ENCODE measurements around the gene NAB2. TPM values are rescaled to one million over a fixed set of nuclear protein-coding genes. Genes with fewer than 3 reads are reported as not detected.
A peak's percentile ranks its signal among the peaks of the same experiment; 100 is the strongest.
"Not testable (repeated sequence)": the region's sequence is repeated elsewhere in the genome, so short reads cannot be mapped to it uniquely, and the experiment has no call there.

NAB2 gene
- polyA plus RNA-seq, result 0.81 TPM

- Mint-ChIP-seq H3K36me3 (peaks cover 3% of the 10 kb centered on the region), H3K9me3 (no peaks in the 10 kb centered on the region), H3K4me3 (peak within 1 kb of the TSS; percentile 91 to 98 (median 96)), H3K4me1 (peaks cover 27 to 41% (median 35%) of the 10 kb centered on the region in 3 donors), H3K27ac (peak within 1 kb of the TSS; percentile 97 to 98 (median 97)), H3K27me3 (no peaks in the 10 kb centered on the region)
These were observed at the start of gene NAB2 for GRCh38 chr12:57088354-57089270. Gene NAB2, plus strand, starts transcription at chr12:57089114. Its CDS starts 158 bp downstream, at chr12:57089272.

- Mint-ChIP-seq H3K4me1 (peaks cover 0 to 1% (median 0%) of the 10 kb centered on the region in 3 donors), H3K27ac (peak overlapping the region in 1 of 3 donors; percentile 65), H3K36me3 (no peaks in the 10 kb centered on the region), H3K9me3 (no peaks in the 10 kb centered on the region), H3K27me3 (no peaks in the 10 kb centered on the region), H3K4me3 (no peak overlapping the region)
These were observed 48.7 kb upstream of the NAB2 start for GRCh38 chr12:57040211-57040610.

- no peak overlapping the region for H3K27ac Mint-ChIP-seq
- H3K4me3 Mint-ChIP-seq, result no peak overlapping the region
- no peaks in the 10 kb centered on the region for H3K36me3 Mint-ChIP-seq
- no peaks in the 10 kb centered on the region for H3K27me3 Mint-ChIP-seq
- peaks cover 0 to 3% (median 0%) of the 10 kb centered on the region in 3 donors for H3K4me1 Mint-ChIP-seq
- no peaks in the 10 kb centered on the region for H3K9me3 Mint-ChIP-seq
These were observed 48.2 kb upstream of the NAB2 start for GRCh38 chr12:57040750-57041149.

GRCh38 chr12:57042695-57043094, 46.2 kb upstream of the NAB2 start:
- Mint-ChIP-seq H3K4me1 (peaks cover 13 to 19% (median 16%) of the 10 kb centered on the region in 3 donors), H3K4me3 (no peak overlapping the region), H3K36me3 (no peaks in the 10 kb centered on the region), H3K27ac (no peak overlapping the region), H3K9me3 (no peaks in the 10 kb centered on the region), H3K27me3 (peaks cover 4% of the 10 kb centered on the region)

DNA sequence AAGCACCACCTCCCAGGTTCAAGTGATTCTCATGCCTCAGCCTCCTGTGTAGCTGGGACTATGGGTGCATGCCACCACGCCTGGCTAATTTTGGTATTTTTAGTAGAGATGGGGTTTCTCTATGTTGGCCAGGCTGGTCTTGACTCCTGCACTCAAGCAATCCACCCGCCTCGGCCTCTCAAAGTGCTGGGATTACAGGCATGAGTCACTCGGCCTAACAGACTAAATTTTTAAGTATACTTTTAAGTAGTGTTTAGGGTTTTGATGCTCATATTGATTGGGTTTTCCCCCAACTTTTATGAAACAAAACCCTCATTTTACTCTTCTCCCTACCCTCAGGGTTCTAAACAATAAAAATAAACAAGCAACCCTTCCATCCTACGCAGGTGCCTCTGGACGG, 44.4 kb upstream of the NAB2 start:
- Mint-ChIP-seq H3K36me3 (no peaks in the 10 kb centered on the region), H3K4me3 (no peak overlapping the region), H3K9me3 (no peaks in the 10 kb centered on the region), H3K27ac (no peak overlapping the region), H3K27me3 (peaks cover 4% of the 10 kb centered on the region), H3K4me1 (peaks cover 16 to 22% (median 19%) of the 10 kb centered on the region in 3 donors)

DNA sequence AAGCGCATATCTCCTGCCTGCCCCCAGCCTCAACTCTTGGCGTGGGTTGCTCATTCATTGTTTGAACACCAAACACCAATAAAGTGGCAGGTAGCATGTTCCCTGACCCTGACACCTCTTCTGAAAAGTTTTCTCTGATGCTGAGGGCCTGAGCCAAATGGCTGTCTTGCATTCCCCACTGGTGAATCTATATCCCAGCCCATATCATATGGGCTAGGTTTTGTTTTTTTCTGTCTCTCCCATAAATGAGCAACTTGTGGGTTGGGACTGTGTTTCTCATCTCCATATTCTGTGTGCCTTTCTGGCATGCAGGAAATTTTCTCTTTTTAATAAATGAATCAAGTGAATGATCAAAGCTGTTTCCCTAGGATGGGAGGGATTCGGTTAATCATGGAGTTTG, 44.0 kb upstream of the NAB2 start:
- no peaks in the 10 kb centered on the region for H3K9me3 Mint-ChIP-seq
- peaks cover 16 to 22% (median 20%) of the 10 kb centered on the region in 3 donors for H3K4me1 Mint-ChIP-seq
- no peaks in the 10 kb centered on the region for H3K36me3 Mint-ChIP-seq
- no peak overlapping the region for H3K27ac Mint-ChIP-seq
- no peak overlapping the region for H3K4me3 Mint-ChIP-seq
- peaks cover 4% of the 10 kb centered on the region for H3K27me3 Mint-ChIP-seq

- H3K4me3 Mint-ChIP-seq, result peak overlapping the region in 2 of 4 donors; percentile 48 to 85
- H3K9me3 Mint-ChIP-seq, result no peaks in the 10 kb centered on the region
- no peak overlapping the region for H3K27ac Mint-ChIP-seq
- peaks cover 4% of the 10 kb centered on the region for H3K27me3 Mint-ChIP-seq
- H3K4me1 Mint-ChIP-seq, result peaks cover 16 to 22% (median 20%) of the 10 kb centered on the region in 3 donors
- H3K36me3 Mint-ChIP-seq, result no peaks in the 10 kb centered on the region
These were observed 42.7 kb upstream of the NAB2 start for GRCh38 chr12:57046086-57046791.

DNA sequence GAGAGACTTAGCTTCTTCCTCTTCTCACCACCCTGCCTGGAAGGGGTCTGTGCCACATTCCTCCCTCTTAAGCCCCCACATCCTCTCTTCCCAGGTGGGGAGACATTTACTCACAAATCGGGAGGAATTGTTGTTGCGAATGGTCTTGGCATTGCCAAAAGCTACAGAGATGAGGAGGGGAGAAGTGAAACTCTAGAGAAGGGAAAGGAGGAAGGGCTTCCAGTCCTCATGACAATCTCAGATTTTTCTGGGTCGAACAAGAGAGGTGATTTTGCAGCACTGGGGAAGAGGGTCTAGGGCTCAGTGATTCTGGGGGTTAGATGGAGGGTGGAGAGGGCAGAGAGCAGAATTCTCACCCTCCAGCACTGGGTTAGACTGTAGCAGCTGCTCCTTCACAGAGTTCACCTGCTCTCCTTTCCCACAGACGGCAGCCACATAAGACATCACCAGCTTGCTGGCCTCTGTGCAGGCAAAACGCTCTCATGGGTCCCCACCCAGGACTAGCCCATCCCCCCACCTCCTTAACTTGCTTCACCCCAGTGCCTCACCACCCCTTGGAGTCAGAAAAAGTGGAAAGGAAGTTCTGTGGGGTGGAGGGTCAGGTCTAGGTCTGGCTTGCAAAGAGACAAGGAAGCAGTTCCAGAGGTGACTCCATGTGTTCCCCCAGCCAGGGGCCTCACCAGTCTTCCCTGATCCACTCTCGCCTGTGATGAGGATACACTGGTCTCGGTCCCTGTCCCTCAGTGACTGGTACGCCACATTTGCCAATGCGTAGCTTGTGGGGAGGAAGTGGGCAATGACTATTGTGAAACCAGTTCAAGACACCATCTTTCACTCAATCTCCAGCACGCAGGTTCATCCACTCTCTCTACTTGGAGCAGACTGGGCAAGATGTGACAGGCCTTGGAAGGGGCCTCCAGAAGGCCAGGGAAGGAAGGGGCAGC, 41.7 kb upstream of the NAB2 start:
- Mint-ChIP-seq H3K4me3 (peak overlapping the region in 3 of 4 donors; percentile 35 to 85 (median 85)), H3K9me3 (no peaks in the 10 kb centered on the region), H3K27ac (peak overlapping the region in 2 of 3 donors; percentile 32 to 55), H3K27me3 (peaks cover 4% of the 10 kb centered on the region), H3K36me3 (no peaks in the 10 kb centered on the region), H3K4me1 (peaks cover 16 to 22% (median 20%) of the 10 kb centered on the region in 3 donors)

- peak overlapping the region in 1 of 3 donors; percentile 32 for H3K27ac Mint-ChIP-seq
These were observed 40.9 kb upstream of the NAB2 start for GRCh38 chr12:57047981-57048380.

GRCh38 chr12:57048423-57049118, 40.3 kb upstream of the NAB2 start:
- Mint-ChIP-seq H3K27ac (no peak overlapping the region), H3K27me3 (peaks cover 4% of the 10 kb centered on the region), H3K4me3 (no peak overlapping the region)

More at GRCh38 chr12:57047981-57048380, 40.9 kb upstream of the NAB2 start:
- no peaks in the 10 kb centered on the region for H3K36me3 Mint-ChIP-seq
- H3K9me3 Mint-ChIP-seq, result no peaks in the 10 kb centered on the region
- peaks cover 4% of the 10 kb centered on the region for H3K27me3 Mint-ChIP-seq
- no peak overlapping the region for H3K4me3 Mint-ChIP-seq
- peaks cover 16 to 22% (median 20%) of the 10 kb centered on the region in 3 donors for H3K4me1 Mint-ChIP-seq

GRCh38 chr12:57049119-57049446, 39.8 kb upstream of the NAB2 start:
- no peak overlapping the region for H3K4me3 Mint-ChIP-seq
- H3K36me3 Mint-ChIP-seq, result peaks cover 1% of the 10 kb centered on the region
- no peaks in the 10 kb centered on the region for H3K9me3 Mint-ChIP-seq
- no peak overlapping the region for H3K27ac Mint-ChIP-seq
- peaks cover 16 to 22% (median 20%) of the 10 kb centered on the region in 3 donors for H3K4me1 Mint-ChIP-seq
- peaks cover 4% of the 10 kb centered on the region for H3K27me3 Mint-ChIP-seq

More at GRCh38 chr12:57048423-57049118, 40.3 kb upstream of the NAB2 start:
- Mint-ChIP-seq H3K4me1 (peaks cover 16 to 22% (median 20%) of the 10 kb centered on the region in 3 donors), H3K36me3 (no peaks in the 10 kb centered on the region), H3K9me3 (no peaks in the 10 kb centered on the region)

DNA sequence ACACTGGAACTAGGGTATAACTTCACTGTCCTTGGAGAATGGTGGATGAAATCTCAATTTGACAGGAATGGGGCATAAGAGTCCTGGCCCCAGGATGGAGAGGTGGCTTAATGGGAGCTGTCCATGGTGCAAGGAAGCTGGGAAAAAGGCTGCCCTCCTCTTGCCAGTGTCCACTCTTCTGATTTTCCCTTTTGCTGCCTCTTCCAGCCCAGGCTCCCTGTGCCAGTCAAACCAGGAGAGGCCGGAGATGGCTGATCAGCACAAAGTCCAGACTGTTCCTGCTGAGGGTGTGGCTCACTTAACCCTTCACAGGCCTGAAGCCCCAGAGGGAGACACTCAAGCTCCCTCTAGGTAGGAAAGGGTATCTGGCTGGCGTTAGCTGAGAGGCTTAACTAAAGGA, 39.0 kb upstream of the NAB2 start, which contains the start of gene MYO1A:
MYO1A (minus strand) TSS at position 240 of the 400 bp plus-strand sequence. CDS start 1,806 bp downstream, outside the sequence.
- peak within 1 kb of the TSS in 1 of 3 donors; percentile 72 for H3K27ac Mint-ChIP-seq
- H3K36me3 Mint-ChIP-seq, result peaks cover 1% of the 10 kb centered on the region
- no peak within 1 kb of the TSS for H3K4me3 Mint-ChIP-seq
- H3K9me3 Mint-ChIP-seq, result no peaks in the 10 kb centered on the region
- H3K4me1 Mint-ChIP-seq, result peaks cover 16 to 22% (median 20%) of the 10 kb centered on the region in 3 donors
- peaks cover 4% of the 10 kb centered on the region for H3K27me3 Mint-ChIP-seq

DNA sequence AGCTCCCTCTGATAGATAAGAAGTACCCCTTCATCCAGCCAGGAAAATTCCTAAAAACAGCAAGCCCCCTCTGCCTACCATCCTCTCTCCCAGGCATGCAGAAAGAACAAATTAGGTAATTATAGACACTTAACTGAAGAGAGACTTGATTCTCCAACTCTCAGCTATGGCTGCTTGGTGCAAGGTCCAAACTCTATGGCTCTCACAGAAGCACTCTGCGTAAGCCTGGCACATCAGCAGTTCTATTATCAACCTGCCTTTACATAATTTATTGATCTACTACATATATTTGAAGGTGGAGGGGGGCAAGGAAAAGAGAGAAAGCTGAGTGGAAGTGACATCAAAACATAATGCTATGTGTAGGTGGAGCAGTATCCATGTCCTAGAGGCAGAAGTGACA, 37.9 kb upstream of the NAB2 start:
- no peak overlapping the region for H3K4me3 Mint-ChIP-seq

DNA sequence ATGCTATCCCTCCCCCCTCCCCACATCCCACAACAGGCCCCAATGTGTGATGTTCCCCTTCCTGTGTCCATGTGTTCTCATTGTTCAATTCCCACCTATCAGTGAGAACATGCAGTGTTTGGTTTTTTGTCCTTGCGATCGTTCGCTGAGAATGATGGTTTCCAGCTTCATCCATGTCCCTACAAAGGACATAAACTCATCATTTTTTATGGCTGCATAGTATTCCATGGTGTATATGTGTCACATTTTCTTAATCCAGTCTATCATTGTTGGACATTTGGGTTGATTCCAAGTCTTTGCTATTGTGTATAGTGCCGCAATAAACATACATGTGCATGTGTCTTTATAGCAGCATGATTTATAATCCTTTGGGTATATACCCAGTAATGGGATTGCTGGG, 35.8 kb upstream of the NAB2 start:
- not testable (repeated sequence) for H3K9me3 Mint-ChIP-seq, H3K27me3 Mint-ChIP-seq, H3K27ac Mint-ChIP-seq, H3K36me3 Mint-ChIP-seq, H3K4me3 Mint-ChIP-seq
- peaks cover 13 to 20% (median 15%) of the 10 kb centered on the region in 3 donors for H3K4me1 Mint-ChIP-seq

More for the DNA sequence above, 37.9 kb upstream of the NAB2 start:
- H3K27me3 Mint-ChIP-seq, result peaks cover 4% of the 10 kb centered on the region
- H3K27ac Mint-ChIP-seq, result no peak overlapping the region
- H3K36me3 Mint-ChIP-seq, result peaks cover 1% of the 10 kb centered on the region
- no peaks in the 10 kb centered on the region for H3K9me3 Mint-ChIP-seq
- H3K4me1 Mint-ChIP-seq, result peaks cover 19 to 24% (median 20%) of the 10 kb centered on the region in 3 donors
